GM12878 (cell line): Measurements from ENCODE around the gene ADM. TPM values are rescaled to one million over a fixed set of nuclear protein-coding genes. Genes with fewer than 3 reads are reported as not detected.

Source experiments
- CBFB ChIP-seq: IDR thresholded peaks from 2 replicates; pipeline ENCODE4 v1.6.1; 2016; ENCODE audit warnings: antibody characterized with exemption, low read depth
- EED ChIP-seq: sonication (generic); IDR thresholded peaks from 2 replicates; pipeline ENCODE4 v1.6.1; 2016; ENCODE audit warnings: antibody characterized with exemption, low read depth
- ESRRA ChIP-seq: IDR thresholded peaks from 2 replicates; pipeline ENCODE4 v1.6.1; 2012; ENCODE audit warnings: mild to moderate bottlenecking, low read length, improper control_type of control experiment
- ETV6 ChIP-seq, 2 experiments: fragments of 450-650 bp in 1 of 2; IDR thresholded peaks in 1 of 2; conservative IDR thresholded peaks in 1 of 2; 2 replicates each; pipeline ENCODE4 v1.6.1; 2014; ENCODE audit warnings: antibody characterized with exemption in 1 of 2, borderline replicate concordance in 1 of 2, low read depth in 1 of 2, mild to moderate bottlenecking in 1 of 2, moderate library complexity in 1 of 2
- FOS ChIP-seq: IDR thresholded peaks from 3 replicates; pipeline ENCODE4 v1.6.1; 2011; ENCODE audit warnings: borderline replicate concordance; ENCODE audit not compliant: insufficient read length; ENCODE audit errors: extremely low read depth
- GATAD2B ChIP-seq: fragments of 450-650 bp; conservative IDR thresholded peaks from 2 replicates; pipeline ENCODE4 v1.6.1; 2017; ENCODE audit warnings: low read depth, mild to moderate bottlenecking, moderate library complexity
- IKZF1 ChIP-seq: fragments of 450-650 bp; conservative IDR thresholded peaks from 2 replicates; pipeline ENCODE4 v1.6.1; 2017; ENCODE audit warnings: antibody characterized with exemption, mild to moderate bottlenecking
- IRF4 ChIP-seq: IDR thresholded peaks from 2 replicates; pipeline ENCODE4 v1.6.1; 2011; ENCODE audit warnings: low read depth, low read length
- KDM1A ChIP-seq: fragments of 200-600 bp; sonication (generic); IDR thresholded peaks from 2 replicates; pipeline ENCODE4 v1.6.1; 2016; ENCODE audit warnings: borderline replicate concordance
- MEF2A ChIP-seq: IDR thresholded peaks from 2 replicates; pipeline ENCODE4 v1.6.1; 2011; ENCODE audit warnings: low read depth, mild to moderate bottlenecking, low read length, moderate library complexity; ENCODE audit not compliant: insufficient read depth
- MTA2 ChIP-seq: fragments of 450-650 bp; IDR thresholded peaks from 2 replicates; pipeline ENCODE4 v1.6.1; 2016; ENCODE audit warnings: low read depth, mild to moderate bottlenecking, moderate library complexity
- NFYA ChIP-seq: IDR thresholded peaks from 2 replicates; pipeline ENCODE4 v1.6.1; 2011; ENCODE audit warnings: low read depth, mild to moderate bottlenecking, low read length, improper control_type of control experiment, borderline replicate concordance
- POLR2A ChIP-seq: IDR thresholded peaks from 2 replicates; pipeline ENCODE4 v1.6.1; 2011; ENCODE audit warnings: low read depth, mild to moderate bottlenecking, low read length
- SP1 ChIP-seq: IDR thresholded peaks from one replicate; pipeline ENCODE4 v1.6.1; 2011; ENCODE audit warnings: low read depth, low read length
- SREBF1 ChIP-seq: IDR thresholded peaks from 2 replicates; pipeline ENCODE4 v1.6.1; 2012; ENCODE audit warnings: mild to moderate bottlenecking, low read length
- SUZ12 ChIP-seq: fragments of 200-600 bp; sonication (generic); IDR thresholded peaks from one replicate; pipeline ENCODE4 v1.6.1; 2018; ENCODE audit warnings: antibody characterized with exemption, mild to moderate bottlenecking; ENCODE audit not compliant: unreplicated experiment
- TAF1 ChIP-seq: IDR thresholded peaks from 2 replicates; pipeline ENCODE4 v1.6.1; 2011; ENCODE audit warnings: mild to moderate bottlenecking, low read depth, low read length, borderline replicate concordance
- TBL1XR1 ChIP-seq: IDR thresholded peaks from 2 replicates; pipeline ENCODE4 v1.6.1; 2012; ENCODE audit warnings: low read depth, low read length, improper control_type of control experiment
- ZNF217 ChIP-seq: fragments of 450-650 bp; IDR thresholded peaks from 2 replicates; pipeline ENCODE4 v1.6.1; 2017; ENCODE audit warnings: antibody characterized with exemption, mild to moderate bottlenecking
- ZNF24 ChIP-seq: fragments of 450-650 bp; IDR thresholded peaks from 2 replicates; pipeline ENCODE4 v1.6.1; 2017; ENCODE audit warnings: antibody characterized with exemption, mild to moderate bottlenecking
- polyA plus RNA-seq, 11 experiments: library from polyadenylated mRNA; depleted of rRNA in 4 of 11; unstranded in 6 of 11; stranded (reverse) in 5 of 11; fragments of >200 nt; fragmentation: Nextera tagmentation in 4 of 11; fragmentation: Illumina TruSeq in 1 of 11; extraction: Ambion mirVana in 4 of 11; extraction: Trizol in 1 of 11; gene quantifications; 1 replicate in 1 of 11; 2 replicates in 10 of 11; pipeline versions ENCODE4 v1.2.1 to v1.2.3, GENCODE V29; 2011 to 2016; ENCODE audit warnings: inconsistent platforms in 2 of 11, missing spikeins in 2 of 11, low read depth in 1 of 11
- total RNA-seq, 4 experiments: library from RNA; depleted of rRNA in 3 of 4; stranded (reverse); fragments of >200 nt in 3 of 4; fragmentation: Illumina TruSeq in 1 of 4; extraction: Trizol in 1 of 4; gene quantifications; 2 replicates each; pipeline versions ENCODE4 v1.2.1 to v1.2.3, GENCODE V29; 2013 to 2021
- TF ChIP-seq, protein P1 (sequence below): IDR thresholded peaks from 2 replicates; pipeline ENCODE4 v1.6.1; 2011; ENCODE audit warnings: borderline replicate concordance, low read depth, mild to moderate bottlenecking, moderate library complexity, mixed read lengths, low read length; ENCODE audit not compliant: insufficient read depth; ENCODE audit errors: extremely low read length
- TF ChIP-seq, protein P2 (sequence below): fragments of 450-650 bp; IDR thresholded peaks from 2 replicates; pipeline ENCODE4 v1.6.1; 2016; ENCODE audit warnings: mild to moderate bottlenecking
- TF ChIP-seq, protein P3 (sequence below): IDR thresholded peaks from 2 replicates; pipeline ENCODE4 v1.6.1; 2012; ENCODE audit warnings: low read depth, low read length, improper control_type of control experiment
- TF ChIP-seq, protein P4 (sequence below): IDR thresholded peaks from 2 replicates; pipeline ENCODE4 v1.6.1; 2012; ENCODE audit warnings: low read depth, low read length, improper control_type of control experiment
- TF ChIP-seq, protein P5 (sequence below): fragments of 450-650 bp; formaldehyde crosslinking; IDR thresholded peaks from 2 replicates; pipeline ENCODE4 v1.5.0; 2022; ENCODE audit warnings: mild to moderate bottlenecking, missing genetic modification characterization

Gene ADM
- total and polyA plus RNA-seq, 10 of the 15 experiments (the other 5 are each of a cell fraction or from before 2014, with no cell fraction given) = 0.11 to 4.2 (median 0.21) TPM; not detected in 7

DNA sequence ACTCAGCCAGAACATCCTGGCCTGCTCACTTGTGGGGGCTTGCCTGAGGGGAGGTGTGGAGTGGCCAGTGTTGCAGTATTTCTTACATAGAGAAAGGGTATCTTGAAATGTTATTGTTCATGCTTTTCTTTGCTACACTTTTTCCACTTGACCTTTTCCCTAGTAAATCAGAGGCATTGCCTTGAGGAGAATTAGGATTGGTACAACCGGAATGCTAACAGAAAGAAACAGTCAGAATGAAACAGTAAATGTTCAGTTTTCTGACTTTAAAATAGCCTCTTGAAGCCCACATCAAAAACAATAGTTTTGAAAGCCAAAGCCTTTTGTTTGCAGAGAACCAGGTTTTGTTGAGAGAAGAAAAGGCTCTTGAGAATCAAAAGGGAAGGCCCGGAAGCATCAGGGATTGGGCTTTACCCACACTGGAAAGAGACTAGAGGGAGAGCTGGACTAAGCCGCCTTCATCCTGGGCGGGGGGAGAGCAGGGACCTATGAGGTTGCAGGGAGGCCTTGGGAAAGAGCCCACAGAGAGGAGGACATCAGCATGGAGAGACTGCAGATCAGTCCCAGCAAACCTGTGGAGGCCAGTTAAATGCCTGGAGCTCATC is 12.4 kb downstream of the ADM start (continued):
- TF ChIP-seq, protein P1, sequence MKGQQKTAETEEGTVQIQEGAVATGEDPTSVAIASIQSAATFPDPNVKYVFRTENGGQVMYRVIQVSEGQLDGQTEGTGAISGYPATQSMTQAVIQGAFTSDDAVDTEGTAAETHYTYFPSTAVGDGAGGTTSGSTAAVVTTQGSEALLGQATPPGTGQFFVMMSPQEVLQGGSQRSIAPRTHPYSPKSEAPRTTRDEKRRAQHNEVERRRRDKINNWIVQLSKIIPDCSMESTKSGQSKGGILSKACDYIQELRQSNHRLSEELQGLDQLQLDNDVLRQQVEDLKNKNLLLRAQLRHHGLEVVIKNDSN = no peak
- TF ChIP-seq SP1 = no peak
- TF ChIP-seq POLR2A = no peak
- TF ChIP-seq NFYA = no peak
- no peak for TF ChIP-seq KDM1A
- TF ChIP-seq, protein P2, sequence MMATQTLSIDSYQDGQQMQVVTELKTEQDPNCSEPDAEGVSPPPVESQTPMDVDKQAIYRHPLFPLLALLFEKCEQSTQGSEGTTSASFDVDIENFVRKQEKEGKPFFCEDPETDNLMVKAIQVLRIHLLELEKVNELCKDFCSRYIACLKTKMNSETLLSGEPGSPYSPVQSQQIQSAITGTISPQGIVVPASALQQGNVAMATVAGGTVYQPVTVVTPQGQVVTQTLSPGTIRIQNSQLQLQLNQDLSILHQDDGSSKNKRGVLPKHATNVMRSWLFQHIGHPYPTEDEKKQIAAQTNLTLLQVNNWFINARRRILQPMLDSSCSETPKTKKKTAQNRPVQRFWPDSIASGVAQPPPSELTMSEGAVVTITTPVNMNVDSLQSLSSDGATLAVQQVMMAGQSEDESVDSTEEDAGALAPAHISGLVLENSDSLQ = no peak
- TF ChIP-seq ZNF217 = no peak
- no peak for TF ChIP-seq SREBF1
- no peak for TF ChIP-seq SUZ12
- TF ChIP-seq CBFB = no peak
- TF ChIP-seq FOS = no peak
- no peak for TF ChIP-seq MTA2
- no peak for TF ChIP-seq GATAD2B
- no peak for TF ChIP-seq TAF1
- 0 out of 4 replicates have a peak, but pooled peaks of 1 of the 2 experiments have one; percentile 14 for TF ChIP-seq ETV6 (conservative IDR thresholded peaks at IDR 0.05 in 1 of 2, IDR thresholded peaks at IDR 0.05 in 1 of 2; ENCODE audit: borderline replicate concordance in 1 of 2, low read depth in 1 of 2)
- no peak for TF ChIP-seq ZNF24
- TF ChIP-seq ESRRA = no peak
- TF ChIP-seq TBL1XR1 = 0 out of 2 replicates have a peak, but pooled peaks have one; percentile 33
- TF ChIP-seq IKZF1 = peak; percentile 78
- peak; percentile 47; the same call in 1 of the 2 replicates for TF ChIP-seq IRF4
- TF ChIP-seq, protein P3, sequence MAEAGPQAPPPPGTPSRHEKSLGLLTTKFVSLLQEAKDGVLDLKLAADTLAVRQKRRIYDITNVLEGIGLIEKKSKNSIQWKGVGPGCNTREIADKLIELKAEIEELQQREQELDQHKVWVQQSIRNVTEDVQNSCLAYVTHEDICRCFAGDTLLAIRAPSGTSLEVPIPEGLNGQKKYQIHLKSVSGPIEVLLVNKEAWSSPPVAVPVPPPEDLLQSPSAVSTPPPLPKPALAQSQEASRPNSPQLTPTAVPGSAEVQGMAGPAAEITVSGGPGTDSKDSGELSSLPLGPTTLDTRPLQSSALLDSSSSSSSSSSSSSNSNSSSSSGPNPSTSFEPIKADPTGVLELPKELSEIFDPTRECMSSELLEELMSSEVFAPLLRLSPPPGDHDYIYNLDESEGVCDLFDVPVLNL = no peak
- TF ChIP-seq EED = peak; percentile 77
- TF ChIP-seq, protein P4, sequence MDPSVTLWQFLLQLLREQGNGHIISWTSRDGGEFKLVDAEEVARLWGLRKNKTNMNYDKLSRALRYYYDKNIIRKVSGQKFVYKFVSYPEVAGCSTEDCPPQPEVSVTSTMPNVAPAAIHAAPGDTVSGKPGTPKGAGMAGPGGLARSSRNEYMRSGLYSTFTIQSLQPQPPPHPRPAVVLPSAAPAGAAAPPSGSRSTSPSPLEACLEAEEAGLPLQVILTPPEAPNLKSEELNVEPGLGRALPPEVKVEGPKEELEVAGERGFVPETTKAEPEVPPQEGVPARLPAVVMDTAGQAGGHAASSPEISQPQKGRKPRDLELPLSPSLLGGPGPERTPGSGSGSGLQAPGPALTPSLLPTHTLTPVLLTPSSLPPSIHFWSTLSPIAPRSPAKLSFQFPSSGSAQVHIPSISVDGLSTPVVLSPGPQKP = no peak
- TF ChIP-seq, protein P5, sequence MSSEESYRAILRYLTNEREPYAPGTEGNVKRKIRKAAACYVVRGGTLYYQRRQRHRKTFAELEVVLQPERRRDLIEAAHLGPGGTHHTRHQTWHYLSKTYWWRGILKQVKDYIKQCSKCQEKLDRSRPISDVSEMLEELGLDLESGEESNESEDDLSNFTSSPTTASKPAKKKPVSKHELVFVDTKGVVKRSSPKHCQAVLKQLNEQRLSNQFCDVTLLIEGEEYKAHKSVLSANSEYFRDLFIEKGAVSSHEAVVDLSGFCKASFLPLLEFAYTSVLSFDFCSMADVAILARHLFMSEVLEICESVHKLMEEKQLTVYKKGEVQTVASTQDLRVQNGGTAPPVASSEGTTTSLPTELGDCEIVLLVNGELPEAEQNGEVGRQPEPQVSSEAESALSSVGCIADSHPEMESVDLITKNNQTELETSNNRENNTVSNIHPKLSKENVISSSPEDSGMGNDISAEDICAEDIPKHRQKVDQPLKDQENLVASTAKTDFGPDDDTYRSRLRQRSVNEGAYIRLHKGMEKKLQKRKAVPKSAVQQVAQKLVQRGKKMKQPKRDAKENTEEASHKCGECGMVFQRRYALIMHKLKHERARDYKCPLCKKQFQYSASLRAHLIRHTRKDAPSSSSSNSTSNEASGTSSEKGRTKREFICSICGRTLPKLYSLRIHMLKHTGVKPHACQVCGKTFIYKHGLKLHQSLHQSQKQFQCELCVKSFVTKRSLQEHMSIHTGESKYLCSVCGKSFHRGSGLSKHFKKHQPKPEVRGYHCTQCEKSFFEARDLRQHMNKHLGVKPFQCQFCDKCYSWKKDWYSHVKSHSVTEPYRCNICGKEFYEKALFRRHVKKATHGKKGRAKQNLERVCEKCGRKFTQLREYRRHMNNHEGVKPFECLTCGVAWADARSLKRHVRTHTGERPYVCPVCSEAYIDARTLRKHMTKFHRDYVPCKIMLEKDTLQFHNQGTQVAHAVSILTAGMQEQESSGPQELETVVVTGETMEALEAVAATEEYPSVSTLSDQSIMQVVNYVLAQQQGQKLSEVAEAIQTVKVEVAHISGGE (CRISPR knock-in tag) = no peak
- peak; percentile 89 for TF ChIP-seq MEF2A
